WTC11 (cell line): ENCODE results near the gene DDOST.

Source experiments
- IRF2 ChIP-seq: sonication (generic); formaldehyde crosslinking; IDR thresholded peaks from 2 replicates; pipeline ENCODE4 v1.8.0; 2022; ENCODE audit warnings: low read depth, missing genetic modification reagents, borderline replicate concordance
- NFE2L1 ChIP-seq: sonication (generic); formaldehyde crosslinking; IDR thresholded peaks from 2 replicates; pipeline ENCODE4 v1.8.1; 2023; ENCODE audit warnings: missing genetic modification reagents
- PRRX2 ChIP-seq: fragments of 250-450 bp; sonication (Bioruptor Pico); IDR thresholded peaks from 2 replicates; pipeline ENCODE4 v1.8.0; 2021; ENCODE audit warnings: mild to moderate bottlenecking
- ZNF121 ChIP-seq: sonication (generic); formaldehyde crosslinking; IDR thresholded peaks from 2 replicates; pipeline ENCODE4 v1.8.0; 2023; ENCODE audit warnings: missing genetic modification reagents
- ZNF423 ChIP-seq: fragments of 250-450 bp; sonication (Bioruptor Pico); IDR thresholded peaks from 2 replicates; pipeline ENCODE4 v2.1.2; 2022; ENCODE audit warnings: mild to moderate bottlenecking, moderate library complexity
- TF ChIP-seq, protein P1 (sequence below): fragments of 200-600 bp; IDR thresholded peaks from 2 replicates; pipeline ENCODE4 v1.8.0; 2022; ENCODE audit warnings: antibody characterized with exemption
- TF ChIP-seq, protein P2 (sequence below): sonication (generic); formaldehyde crosslinking; IDR thresholded peaks from 2 replicates; pipeline ENCODE4 v1.8.0; 2023; ENCODE audit warnings: mild to moderate bottlenecking, missing genetic modification reagents

DNA sequence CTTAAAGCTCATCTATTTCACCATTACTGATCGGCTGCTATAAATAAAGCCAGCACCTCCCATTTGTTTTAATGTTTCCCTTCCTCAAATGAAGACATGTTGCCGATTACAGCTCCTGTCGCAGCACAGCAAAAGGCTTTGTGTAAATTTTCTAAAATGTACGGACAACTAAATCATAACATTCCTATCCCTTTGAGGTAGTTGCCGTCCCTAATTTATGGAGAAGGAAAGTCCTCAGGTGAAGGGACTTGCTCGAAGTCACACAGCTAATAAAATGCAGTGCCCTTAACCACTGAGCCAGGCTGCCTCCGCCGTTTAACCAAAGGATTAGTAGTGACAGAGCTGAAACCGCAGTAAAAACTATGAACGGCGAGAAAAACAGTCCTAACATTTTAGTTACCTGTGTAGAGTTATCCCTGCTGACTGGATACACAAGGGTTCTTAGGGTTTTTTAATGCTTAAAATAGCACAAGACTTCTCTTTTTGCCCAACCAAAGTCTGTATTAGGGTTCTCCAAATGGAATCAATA lies 27.0 kb downstream of the DDOST start:
- TF ChIP-seq NFE2L1 (no peak), PRRX2 (no peak), ZNF121 (CRISPR knock-in tag) (no peak), IRF2 (CRISPR knock-in tag) (no peak), ZNF423 (CRISPR knock-in tag) (no peak)
- TF ChIP-seq, protein P1, sequence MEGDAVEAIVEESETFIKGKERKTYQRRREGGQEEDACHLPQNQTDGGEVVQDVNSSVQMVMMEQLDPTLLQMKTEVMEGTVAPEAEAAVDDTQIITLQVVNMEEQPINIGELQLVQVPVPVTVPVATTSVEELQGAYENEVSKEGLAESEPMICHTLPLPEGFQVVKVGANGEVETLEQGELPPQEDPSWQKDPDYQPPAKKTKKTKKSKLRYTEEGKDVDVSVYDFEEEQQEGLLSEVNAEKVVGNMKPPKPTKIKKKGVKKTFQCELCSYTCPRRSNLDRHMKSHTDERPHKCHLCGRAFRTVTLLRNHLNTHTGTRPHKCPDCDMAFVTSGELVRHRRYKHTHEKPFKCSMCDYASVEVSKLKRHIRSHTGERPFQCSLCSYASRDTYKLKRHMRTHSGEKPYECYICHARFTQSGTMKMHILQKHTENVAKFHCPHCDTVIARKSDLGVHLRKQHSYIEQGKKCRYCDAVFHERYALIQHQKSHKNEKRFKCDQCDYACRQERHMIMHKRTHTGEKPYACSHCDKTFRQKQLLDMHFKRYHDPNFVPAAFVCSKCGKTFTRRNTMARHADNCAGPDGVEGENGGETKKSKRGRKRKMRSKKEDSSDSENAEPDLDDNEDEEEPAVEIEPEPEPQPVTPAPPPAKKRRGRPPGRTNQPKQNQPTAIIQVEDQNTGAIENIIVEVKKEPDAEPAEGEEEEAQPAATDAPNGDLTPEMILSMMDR: no peak
- TF ChIP-seq, protein P2, sequence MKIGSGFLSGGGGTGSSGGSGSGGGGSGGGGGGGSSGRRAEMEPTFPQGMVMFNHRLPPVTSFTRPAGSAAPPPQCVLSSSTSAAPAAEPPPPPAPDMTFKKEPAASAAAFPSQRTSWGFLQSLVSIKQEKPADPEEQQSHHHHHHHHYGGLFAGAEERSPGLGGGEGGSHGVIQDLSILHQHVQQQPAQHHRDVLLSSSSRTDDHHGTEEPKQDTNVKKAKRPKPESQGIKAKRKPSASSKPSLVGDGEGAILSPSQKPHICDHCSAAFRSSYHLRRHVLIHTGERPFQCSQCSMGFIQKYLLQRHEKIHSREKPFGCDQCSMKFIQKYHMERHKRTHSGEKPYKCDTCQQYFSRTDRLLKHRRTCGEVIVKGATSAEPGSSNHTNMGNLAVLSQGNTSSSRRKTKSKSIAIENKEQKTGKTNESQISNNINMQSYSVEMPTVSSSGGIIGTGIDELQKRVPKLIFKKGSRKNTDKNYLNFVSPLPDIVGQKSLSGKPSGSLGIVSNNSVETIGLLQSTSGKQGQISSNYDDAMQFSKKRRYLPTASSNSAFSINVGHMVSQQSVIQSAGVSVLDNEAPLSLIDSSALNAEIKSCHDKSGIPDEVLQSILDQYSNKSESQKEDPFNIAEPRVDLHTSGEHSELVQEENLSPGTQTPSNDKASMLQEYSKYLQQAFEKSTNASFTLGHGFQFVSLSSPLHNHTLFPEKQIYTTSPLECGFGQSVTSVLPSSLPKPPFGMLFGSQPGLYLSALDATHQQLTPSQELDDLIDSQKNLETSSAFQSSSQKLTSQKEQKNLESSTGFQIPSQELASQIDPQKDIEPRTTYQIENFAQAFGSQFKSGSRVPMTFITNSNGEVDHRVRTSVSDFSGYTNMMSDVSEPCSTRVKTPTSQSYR (CRISPR knock-in tag): no peak
